H1 (cell line): ENCODE results near the gene SHLD1. TPM values are rescaled to one million over a fixed set of nuclear protein-coding genes. Genes with fewer than 3 reads are reported as not detected.

Experiments used
- CTCF ChIA-PET: fragments of 300-600 bp; sonication (Branson Sonifier 250); formaldehyde crosslinking; loops from one replicate; lab custom pipeline; 2021; ENCODE audit not compliant: partially characterized antibody; lab: Charles Lee
- POLR2A ChIA-PET: fragments of 300-600 bp; sonication (Branson Sonifier 250); formaldehyde crosslinking; loops from one replicate; lab custom pipeline; 2021; ENCODE audit warnings: inconsistent platforms; ENCODE audit not compliant: partially characterized antibody; lab: Charles Lee
- DNase-seq, 2 experiments: peaks; one replicate each; pipeline versions ENCODE4 v3.0.0 to v3.0.0-alpha.2; 2010 to 2022; ENCODE audit warnings: low spot score in 2 of 2, low read depth in 1 of 2, mixed read lengths in 1 of 2
- FAIRE-seq: peaks from 2 replicates; lab custom pipeline; 2011; peaks lifted over from hg19 to GRCh38; lab: Jason Lieb, UNC
- H2AFZ ChIP-seq: 2 replicates; pipeline ENCODE4 v1.8.1; 2012; ENCODE audit warnings: low read length, inconsistent platforms
- H2AK5ac ChIP-seq: 2 replicates; pipeline ENCODE4 v1.6.1; 2013; ENCODE audit warnings: low read depth, low read length
- H2BK120ac ChIP-seq: replicated peaks from 2 replicates; pipeline ENCODE3; 2013; ENCODE audit warnings: low read depth, low read length, inconsistent platforms
- H2BK12ac ChIP-seq: 2 replicates; pipeline ENCODE4 v1.6.1; 2013; ENCODE audit warnings: low read depth, low read length
- H2BK15ac ChIP-seq: 2 replicates; pipeline ENCODE4 v1.6.1; 2013; ENCODE audit warnings: low read length
- H2BK20ac ChIP-seq: 2 replicates; pipeline ENCODE4 v1.6.1; 2013; ENCODE audit warnings: low read length
- H2BK5ac ChIP-seq: 2 replicates; pipeline ENCODE4 v1.6.1; 2013; ENCODE audit warnings: low read depth, low read length
- H3K14ac ChIP-seq: 2 replicates; pipeline ENCODE4 v1.6.1; 2013; ENCODE audit warnings: inconsistent platforms; ENCODE audit not compliant: insufficient read length
- H3K18ac ChIP-seq: 2 replicates; pipeline ENCODE4 v1.6.1; 2013; ENCODE audit warnings: low read length; ENCODE audit errors: extremely low read depth
- H3K23ac ChIP-seq: 2 replicates; pipeline ENCODE4 v1.6.1; 2013; ENCODE audit warnings: inconsistent platforms; ENCODE audit not compliant: insufficient read length
- H3K23me2 ChIP-seq: 2 replicates; pipeline ENCODE4 v1.6.1; 2013; ENCODE audit warnings: low read depth, low read length
- H3K27ac ChIP-seq: 2 replicates; pipeline ENCODE4 v1.6.1; 2011; ENCODE audit warnings: low read depth, low read length, inconsistent platforms
- H3K27me3 ChIP-seq, 4 experiments: replicated peaks in 1 of 4; 1 replicate in 1 of 4; 2 replicates in 3 of 4; pipeline versions ENCODE4 v1.6.1 to v1.8.1; 2011 to 2013; ENCODE audit warnings: low read length in 3 of 4, mild to moderate bottlenecking in 3 of 4, inconsistent platforms in 2 of 4, mixed read lengths in 2 of 4, moderate library complexity in 1 of 4; ENCODE audit not compliant: control insufficient read depth in 3 of 4, insufficient read depth in 3 of 4; ENCODE audit errors: extremely low read depth in 1 of 4
- H3K36me3 ChIP-seq, 4 experiments: 2 replicates each; pipeline versions ENCODE4 v1.6.1 to v1.8.1; 2011 to 2013; ENCODE audit warnings: mild to moderate bottlenecking in 4 of 4, low read length in 3 of 4, moderate library complexity in 2 of 4, control low read depth in 1 of 4, inconsistent platforms in 1 of 4; ENCODE audit not compliant: insufficient read depth in 4 of 4, control insufficient read depth in 2 of 4
- H3K4ac ChIP-seq: replicated peaks from 2 replicates; pipeline ENCODE3; 2013; ENCODE audit warnings: low read length, low read depth, mixed read lengths, inconsistent platforms; ENCODE audit not compliant: insufficient read length
- H3K4me1 ChIP-seq, 4 experiments: replicated peaks in 1 of 4; 1 replicate in 1 of 4; 2 replicates in 3 of 4; pipeline versions ENCODE4 v1.6.1 to v1.8.1; 2011 to 2013; ENCODE audit warnings: low read length in 3 of 4, inconsistent platforms in 2 of 4, mixed read lengths in 1 of 4; ENCODE audit not compliant: insufficient read depth in 4 of 4, control insufficient read depth in 3 of 4
- H3K4me2 ChIP-seq, 2 experiments: 2 replicates each; pipeline versions ENCODE4 v1.6.1 to v1.8.1; 2011 to 2013; ENCODE audit warnings: low read depth in 2 of 2, low read length in 2 of 2, control low read depth in 1 of 2, inconsistent platforms in 1 of 2, mild to moderate bottlenecking in 1 of 2; ENCODE audit not compliant: insufficient read depth in 1 of 2
- H3K4me3 ChIP-seq, 4 experiments: fragments of 200-600, 300-600 bp in 1 of 4; sonication (generic), shearing (Covaris generic), sonication (Bioruptor Twin) in 1 of 4; 2 replicates each; pipeline versions ENCODE4 v1.5.1 to v1.8.1; 2011 to 2016; ENCODE audit warnings: low read length in 4 of 4, low read depth in 3 of 4, control low read depth in 2 of 4, inconsistent platforms in 2 of 4, mild to moderate bottlenecking in 2 of 4, mixed read lengths in 1 of 4, moderate library complexity in 1 of 4; ENCODE audit not compliant: insufficient read depth in 2 of 4; ENCODE audit errors: extremely low read depth in 1 of 4
- H3K56ac ChIP-seq: replicated peaks from 2 replicates; pipeline ENCODE3; 2013; ENCODE audit warnings: low read depth, mild to moderate bottlenecking, mixed read lengths, low read length, inconsistent platforms; ENCODE audit not compliant: insufficient read length
- H3K79me1 ChIP-seq: 2 replicates; pipeline ENCODE4 v1.6.1; 2013; ENCODE audit warnings: low read depth, low read length, control low read depth
- H3K79me2 ChIP-seq, 2 experiments: 2 replicates each; pipeline versions ENCODE4 v1.6.1 to v1.8.1; 2012 to 2013; ENCODE audit warnings: low read length in 2 of 2, mild to moderate bottlenecking in 2 of 2, inconsistent platforms in 1 of 2; ENCODE audit not compliant: insufficient read depth in 2 of 2, control insufficient read depth in 1 of 2
- H3K9ac ChIP-seq, 4 experiments: replicated peaks in 1 of 4; 1 replicate in 1 of 4; 2 replicates in 3 of 4; pipeline versions ENCODE4 v1.6.1 to v1.8.1; 2011 to 2013; ENCODE audit warnings: low read depth in 3 of 4, low read length in 3 of 4, control low read depth in 2 of 4, mild to moderate bottlenecking in 2 of 4, moderate library complexity in 2 of 4, inconsistent platforms in 1 of 4; ENCODE audit errors: extremely low read depth in 1 of 4
- H3K9me3 ChIP-seq, 2 experiments: 2 replicates each; pipeline versions ENCODE4 v1.6.1 to v1.8.1; 2012 to 2013; ENCODE audit warnings: mild to moderate bottlenecking in 2 of 2, moderate library complexity in 2 of 2, control low read depth in 1 of 2, inconsistent platforms in 1 of 2, low read depth in 1 of 2, low read length in 1 of 2, mixed read lengths in 1 of 2; ENCODE audit not compliant: insufficient read depth in 2 of 2
- H4K20me1 ChIP-seq, 2 experiments: replicated peaks in 1 of 2; 2 replicates each; pipeline versions ENCODE3 to v1.8.1; 2011 to 2013; ENCODE audit warnings: inconsistent platforms in 2 of 2, low read length in 2 of 2, mild to moderate bottlenecking in 1 of 2; ENCODE audit not compliant: insufficient read depth in 2 of 2, control insufficient read depth in 1 of 2
- H4K5ac ChIP-seq: 2 replicates; pipeline ENCODE4 v1.6.1; 2013; ENCODE audit warnings: low read length, low read depth, mixed read lengths, inconsistent platforms; ENCODE audit not compliant: insufficient read length
- H4K8ac ChIP-seq: 2 replicates; pipeline ENCODE4 v1.8.0; 2013; ENCODE audit warnings: mild to moderate bottlenecking, moderate library complexity, low read length, inconsistent platforms; ENCODE audit not compliant: insufficient read depth; ENCODE audit errors: extremely low read depth
- H4K91ac ChIP-seq: replicated peaks from 2 replicates; pipeline ENCODE3; 2013; ENCODE audit warnings: low read length, mixed read lengths, inconsistent platforms; ENCODE audit not compliant: insufficient read length
- CHD1 ChIP-seq: IDR thresholded peaks from 2 replicates; pipeline ENCODE4 v1.6.1; 2012; ENCODE audit warnings: low read depth, low read length, improper control_type of control experiment
- E2F6 ChIP-seq: IDR thresholded peaks from 2 replicates; pipeline ENCODE4 v1.6.1; 2012; ENCODE audit warnings: inconsistent platforms
- RBBP5 ChIP-seq: IDR thresholded peaks from 2 replicates; pipeline ENCODE4 v1.7.1; 2012; ENCODE audit warnings: low read depth, mild to moderate bottlenecking, inconsistent platforms, low read length, moderate library complexity, borderline replicate concordance
- TAF1 ChIP-seq: IDR thresholded peaks from 2 replicates; pipeline ENCODE4 v1.6.1; 2011; ENCODE audit warnings: mild to moderate bottlenecking, low read depth, low read length
- TBP ChIP-seq: IDR thresholded peaks from 2 replicates; pipeline ENCODE4 v1.6.1; 2011; ENCODE audit warnings: low read depth, low read length, improper control_type of control experiment
- WGBS, 2 experiments: shearing (Covaris generic) in 1 of 2; methylation state at CpG; one replicate each; pipeline versions ENCODE4 v1.1.6 to v1.1.7; 2013 to 2015; ENCODE audit warnings: low lambda C conversion rate in 2 of 2, mixed read lengths in 2 of 2, inconsistent platforms in 1 of 2, low coverage in 1 of 2, missing lambda C conversion rate in 1 of 2; ENCODE audit not compliant: insufficient replicate concordance in 2 of 2, insufficient coverage in 1 of 2, insufficient read length in 1 of 2; ENCODE audit errors: extremely low coverage in 1 of 2, missing lambda C conversion rate in 1 of 2; 5-methylcytosine and 5-hydroxymethylcytosine counted together
- polyA plus RNA-seq, 7 experiments: library from polyadenylated mRNA; depleted of rRNA in 3 of 7; stranded (reverse) in 5 of 7; unstranded in 2 of 7; fragments of >200 nt in 5 of 7; fragments of 200-250 nt in 2 of 7; gene quantifications; 1 replicate in 5 of 7; 2 replicates in 1 of 7; 4 replicates in 1 of 7; pipeline versions ENCODE4 v1.2.1 to v1.2.3, GENCODE V29; 2011 to 2013; ENCODE audit warnings: missing spikeins in 2 of 7, mixed read lengths in 2 of 7
- total RNA-seq: library from RNA; stranded (reverse); fragmentation: NEBNext Ultra II Directional; extraction: Animal tissue kit (Norgen Biotek cat#: 25700); gene quantifications from 2 replicates; pipeline ENCODE4 v1.2.1, GENCODE V29; 2021

The SHLD1 gene
- total and polyA plus RNA-seq, 2 of the 8 experiments (the other 6 are each of a cell fraction or from before 2014, with no cell fraction given), result 4.2 to 6.5 TPM

GRCh38 chr20:5844063-5844681, 94.0 kb downstream of the SHLD1 start:
- Histone ChIP-seq H3K4ac (no peak overlapping the region), H3K79me1 (no peaks in the 10 kb centered on the region), H4K91ac (no peak overlapping the region), H3K27ac (no peak overlapping the region), H3K14ac (no peak overlapping the region), H2BK20ac (no peak overlapping the region), H2BK5ac (no peak overlapping the region), H3K56ac (no peak overlapping the region), H3K9me3 (no peaks in the 10 kb centered on the region), H2AFZ (no peak overlapping the region), H3K23me2 (no peaks in the 10 kb centered on the region), H3K23ac (no peak overlapping the region), H3K36me3 (no peaks in the 10 kb centered on the region), H3K4me2 (no peak overlapping the region), H2BK12ac (no peak overlapping the region), H4K8ac (no peak overlapping the region), H4K5ac (no peak overlapping the region), H2BK15ac (no peak overlapping the region), H3K18ac (no peak overlapping the region), H3K4me1 (peaks cover 0 to 2% (median 0%) of the 10 kb centered on the region in 4 experiments; a peak in 1 of 7 replicates), H3K4me3 (no peak overlapping the region), H4K20me1 (no peaks in the 10 kb centered on the region), H3K27me3 (no peaks in the 10 kb centered on the region)
- CTCF ChIA-PET, result interaction anchor here (1.1 to 1.6 kb wide), 3 partner anchors 9 to 199 kb away, joined by 3 to 4 read pairs (median 3); no protein-coding TSS in a partner anchor
- no peak for DNase-seq
- no peak for FAIRE-seq
- WGBS, 2 experiments, result 89% methylated on average over 2 of the region's 2 CpGs; no CpG with 5 or more reads in 1 of the 2 experiments
- TF ChIP-seq TAF1 (no peak), CHD1 (no peak), E2F6 (no peak), TBP (no peak), RBBP5 (no peak)
- TF ChIP-seq, all 59 proteins: peak for 0
- Histone ChIP-seq H3K9ac (no peak overlapping the region), H2BK120ac (no peak overlapping the region), H3K79me2 (no peaks in the 10 kb centered on the region), H2AK5ac (no peak overlapping the region)
- POLR2A ChIA-PET, result no interaction called here
